A204.1 (cell line): ENCODE data around the gene PPM1G.
"Not testable (repeated sequence)": the region's sequence is repeated elsewhere in the genome, so short reads cannot be mapped to it uniquely, and the experiment has no call there.

Experiments used
- FAIRE-seq: peaks from 2 replicates; lab custom pipeline; 2012; peaks lifted over from hg19 to GRCh38; lab: Jason Lieb, UNC

Gene PPM1G

DNA sequence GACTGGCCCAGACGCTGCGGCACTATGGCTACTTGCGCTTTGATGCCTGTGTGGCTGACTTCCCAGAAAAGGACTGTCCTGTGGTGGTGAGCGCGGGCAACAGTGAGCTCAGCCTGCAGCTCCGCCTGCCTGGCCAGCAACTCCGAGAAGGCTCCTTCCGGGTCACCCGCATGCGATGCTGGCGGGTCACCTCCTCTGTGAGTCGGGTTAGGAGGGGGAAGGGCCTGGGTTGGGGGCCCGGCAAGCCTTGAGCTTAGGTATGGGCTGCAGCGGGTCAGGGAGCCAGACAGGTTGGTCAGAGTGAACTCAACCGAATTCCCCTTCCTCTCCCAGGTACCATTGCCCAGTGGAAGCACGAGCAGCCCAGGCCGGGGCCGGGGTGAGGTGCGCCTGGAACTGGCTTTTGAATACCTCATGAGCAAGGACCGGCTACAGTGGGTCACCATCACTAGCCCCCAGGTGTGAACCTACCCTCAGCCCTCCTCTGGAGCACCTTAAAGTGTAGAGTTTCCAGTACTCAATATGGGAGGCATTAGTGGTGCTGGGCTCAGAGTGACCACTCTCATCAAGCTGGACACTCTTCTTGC, 33.8 kb downstream of the PPM1G start:
- FAIRE-seq = no peak

DNA sequence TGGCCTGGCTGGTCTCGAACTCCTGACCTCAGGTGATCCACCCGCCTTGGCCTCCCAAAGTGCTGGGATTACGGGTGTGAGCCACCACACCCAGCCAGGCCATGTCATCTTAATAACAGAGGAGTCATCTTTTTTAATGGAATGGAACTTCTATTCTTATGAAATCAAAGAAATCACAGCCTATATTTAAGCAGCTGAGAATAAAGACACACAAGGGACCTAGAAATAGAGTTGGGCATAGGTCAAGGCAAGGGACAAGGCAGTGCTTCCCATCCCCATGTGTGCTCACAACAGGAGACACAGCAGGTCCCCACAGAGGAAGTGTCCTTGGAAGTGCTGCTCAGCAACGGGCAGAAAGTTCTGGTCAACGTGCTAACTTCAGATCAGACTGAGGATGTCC, 35.8 kb downstream of the PPM1G start:
- no peak for FAIRE-seq

DNA sequence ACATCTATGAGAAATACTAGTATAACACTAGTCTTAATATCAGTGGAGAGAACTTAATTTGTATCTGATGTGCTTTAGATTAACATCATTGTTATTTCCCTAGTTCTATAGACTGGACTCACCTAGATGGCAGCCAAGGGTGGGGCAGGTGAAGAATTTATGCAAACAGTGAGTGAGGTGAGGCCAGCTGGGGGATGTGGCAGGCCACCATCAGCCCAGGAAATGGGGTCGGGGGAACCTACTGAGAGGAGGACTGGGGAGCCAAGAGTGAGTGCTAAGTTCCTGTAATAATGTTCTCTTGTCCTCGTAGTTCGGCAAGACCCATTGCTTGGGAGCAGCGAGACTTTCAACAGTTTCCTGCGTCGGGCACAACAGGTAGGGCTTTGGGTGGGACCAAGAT, 36.5 kb downstream of the PPM1G start:
- FAIRE-seq = no peak

DNA sequence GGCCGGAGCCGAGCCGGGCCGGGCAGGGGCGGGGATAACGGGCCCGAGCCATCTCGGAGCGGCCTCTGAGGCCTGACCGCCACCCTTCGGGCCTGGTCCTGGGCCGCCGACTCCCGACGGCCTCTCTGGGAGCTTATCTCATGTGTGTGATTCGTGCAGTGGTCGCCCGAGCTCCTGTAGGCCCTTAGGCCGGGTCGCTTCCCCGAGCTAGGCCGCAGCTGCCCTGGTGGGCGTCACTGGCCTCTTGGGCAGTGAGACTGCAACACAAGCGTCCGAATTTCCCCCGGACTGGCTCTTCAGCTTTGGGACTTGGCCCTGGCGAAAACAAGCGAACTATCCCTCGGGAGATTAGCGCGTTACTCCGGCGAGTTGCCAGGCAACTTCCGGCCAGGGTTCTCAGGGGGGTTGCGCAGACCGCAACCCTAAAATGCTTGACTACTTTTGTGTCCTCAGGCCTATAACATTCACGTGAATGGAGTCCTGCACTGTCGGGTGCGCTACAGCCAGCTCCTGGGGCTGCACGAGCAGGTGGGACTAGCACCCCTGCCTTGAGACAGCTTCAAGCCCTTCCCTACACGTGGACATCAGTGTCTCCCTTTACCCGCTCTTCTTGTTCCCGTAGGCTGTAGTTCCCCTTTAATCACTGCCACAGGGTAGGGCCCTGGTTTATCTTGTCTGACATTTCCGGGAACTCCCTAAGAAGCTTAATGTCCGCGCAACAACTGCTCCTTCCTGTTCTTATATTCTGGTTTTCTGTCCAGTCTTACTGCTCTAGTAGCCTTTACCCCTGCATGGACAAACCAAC, 38.4 kb downstream of the PPM1G start:
- FAIRE-seq = no peak

DNA sequence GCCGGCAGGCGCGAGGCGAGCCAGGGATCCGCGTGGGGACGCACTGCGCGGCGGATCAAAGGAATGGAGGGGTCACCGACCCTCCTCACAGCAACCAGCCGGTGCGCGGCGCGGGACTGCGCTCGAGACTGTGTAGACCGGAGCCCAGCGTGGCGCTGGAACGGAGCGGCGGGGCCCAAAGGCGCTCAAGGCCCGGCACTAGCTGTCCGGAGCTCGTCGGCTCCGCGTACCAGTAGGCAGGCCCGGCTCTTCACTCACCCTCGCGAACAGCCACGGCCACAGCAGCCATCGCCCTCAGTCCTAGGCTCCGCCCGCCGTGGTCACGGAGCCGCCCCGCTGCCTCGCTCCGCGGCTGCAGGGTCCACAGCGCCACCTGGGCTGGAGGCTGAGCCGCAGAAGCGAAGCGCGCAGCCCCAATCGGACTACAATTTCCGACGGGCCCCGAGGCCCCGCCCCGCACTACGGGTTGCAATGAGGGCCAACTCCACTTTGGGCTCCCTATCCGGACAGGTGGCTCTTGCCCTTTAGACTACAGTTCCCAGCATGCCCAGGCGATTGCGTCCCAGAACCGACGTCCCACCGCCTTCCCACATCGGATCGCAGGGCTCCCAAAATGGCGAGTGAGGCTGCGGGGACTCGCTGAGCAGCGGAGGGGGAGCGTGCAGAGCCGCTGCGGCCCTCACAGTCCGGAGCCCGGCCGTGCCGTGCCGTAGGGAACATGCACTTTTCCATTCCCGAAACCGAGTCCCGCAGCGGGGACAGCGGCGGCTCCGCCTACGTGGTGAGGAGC, 39.2 kb downstream of the PPM1G start, which contains the start of the genes EIF2B4 and SNX17:
Gene EIF2B4, minus strand, starts transcription at position 313 of the 790 bp plus-strand sequence. Its CDS starts 24 bp downstream, at position 289.
Gene SNX17, plus strand, starts transcription at position 591 of the 790 bp plus-strand sequence. Its CDS starts 128 bp downstream, at position 719.
- peak; percentile 29 for FAIRE-seq

DNA sequence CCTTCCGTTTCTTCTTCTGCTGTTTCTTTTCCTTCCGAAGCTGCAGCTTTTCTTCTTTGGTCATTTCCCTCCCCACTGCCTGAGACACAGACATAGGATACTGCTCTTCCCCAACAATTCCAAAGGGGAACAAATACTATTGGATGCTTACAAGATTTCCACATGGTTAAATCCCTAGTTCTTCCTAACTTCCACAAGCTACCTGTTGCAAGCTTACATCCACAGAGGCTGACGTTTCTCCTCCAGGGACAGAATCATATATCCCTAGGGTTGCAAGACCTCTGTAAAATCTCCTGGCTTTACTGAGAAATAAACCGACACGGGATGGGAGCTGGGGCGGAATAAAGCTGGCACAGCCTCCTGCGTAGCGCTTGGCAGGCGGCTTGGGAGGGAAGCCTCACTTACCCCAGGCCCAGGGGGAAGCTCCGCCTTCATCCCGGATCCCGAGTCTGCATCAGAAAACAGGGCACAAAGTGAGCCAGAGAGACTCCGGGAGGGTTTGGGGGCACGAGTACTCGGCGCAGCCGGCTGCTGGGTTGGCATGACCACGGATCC, 39.8 kb downstream of the PPM1G start:
- no peak for FAIRE-seq

DNA sequence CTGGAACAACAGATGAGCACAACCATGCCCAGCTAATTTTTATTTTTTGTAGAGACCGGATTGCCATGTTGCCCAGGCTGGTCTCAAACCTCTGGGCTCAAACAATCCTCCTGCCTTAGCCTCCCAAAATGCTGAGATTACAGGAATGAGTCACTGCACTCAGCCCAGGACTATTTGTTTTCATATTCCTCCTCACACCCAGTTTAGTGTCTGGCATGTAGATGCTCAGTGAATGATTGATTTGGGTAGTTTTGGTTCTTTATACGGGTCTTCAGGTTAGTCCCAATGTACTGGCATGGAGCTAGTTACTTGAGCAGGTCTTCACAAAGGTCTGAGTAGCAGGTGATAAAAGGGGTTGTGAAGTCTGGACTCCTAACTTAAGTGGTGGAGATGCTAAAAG, 45.5 kb downstream of the PPM1G start:
- no peak for FAIRE-seq

DNA sequence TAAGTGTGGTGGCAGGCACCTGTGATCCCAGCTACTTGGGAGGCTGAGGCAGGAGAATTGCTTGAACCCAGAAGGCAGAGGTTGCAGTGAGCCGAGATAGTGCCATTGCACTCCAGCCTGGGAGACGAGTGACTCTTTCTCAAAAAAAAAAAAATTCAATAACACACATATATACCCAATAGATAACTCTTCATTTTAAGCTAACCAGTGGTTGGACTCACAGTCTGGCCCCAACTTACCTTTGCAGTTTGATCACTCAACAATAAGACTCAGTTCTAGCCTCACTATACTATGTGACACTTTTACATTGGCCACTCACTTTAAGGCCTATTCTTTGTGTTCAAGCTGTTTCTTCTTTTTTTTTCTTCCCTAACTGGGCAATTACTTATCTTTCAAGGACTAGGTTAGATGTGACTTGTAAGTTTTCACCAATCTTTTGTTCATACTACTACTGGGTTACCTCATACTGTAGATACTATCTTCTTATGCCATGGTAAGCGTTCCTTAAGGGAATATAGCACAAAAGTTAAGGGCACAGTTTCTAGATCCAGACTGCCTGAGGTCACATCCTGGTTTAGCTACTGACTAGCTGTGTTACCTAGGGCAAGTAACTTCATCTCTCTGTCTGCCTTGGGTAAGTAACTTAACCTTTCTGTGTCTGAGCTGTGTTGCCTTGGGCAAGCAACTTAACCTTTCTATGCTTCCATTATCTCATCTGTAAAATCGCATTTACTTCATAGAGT, 46.5 kb downstream of the PPM1G start:
- no peak for FAIRE-seq

DNA sequence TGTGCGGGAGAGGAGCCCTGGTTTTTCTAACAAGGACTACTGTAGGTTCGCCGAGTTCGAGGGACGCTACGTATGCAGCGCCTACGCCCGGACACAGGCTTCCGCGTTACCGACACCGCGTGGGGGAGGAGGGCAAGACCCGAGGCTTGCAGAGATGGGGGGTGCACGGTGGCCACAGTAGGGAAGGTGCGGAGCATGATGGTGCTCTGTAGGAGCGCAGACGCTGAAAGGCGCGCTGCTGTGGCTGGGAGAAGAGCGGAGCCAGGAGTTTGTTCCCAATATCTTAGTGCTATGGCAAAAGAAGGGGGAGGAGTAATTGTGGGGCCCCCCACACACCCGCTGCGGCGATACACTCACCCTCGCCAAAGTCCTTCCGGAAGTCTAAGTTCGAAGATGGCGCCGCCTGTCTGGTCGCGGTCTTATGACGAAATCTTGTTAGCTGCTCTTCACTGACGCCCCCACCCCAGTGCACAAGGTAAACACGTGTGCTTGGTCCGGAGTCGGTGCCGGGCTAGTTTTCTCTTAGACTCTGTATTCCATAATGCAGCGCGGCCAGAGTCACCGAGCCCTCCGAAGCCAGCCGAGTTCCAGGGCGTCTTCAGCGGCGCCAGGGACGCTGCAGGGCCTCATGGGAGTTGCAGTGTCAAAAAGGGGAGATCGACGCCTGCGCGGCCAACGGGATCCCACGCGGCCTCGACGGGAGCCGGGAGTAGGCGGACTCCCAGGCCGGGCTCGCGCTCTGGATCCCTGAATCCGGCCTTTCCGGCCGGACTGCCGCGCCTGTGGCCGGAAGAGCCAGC, 52.8 kb downstream of the PPM1G start, which contains the start of gene GTF3C2:
Gene GTF3C2, minus strand, starts transcription at position 383 of the 800 bp plus-strand sequence. CDS start 13,210 bp downstream, outside the sequence.
- peak; percentile 86 for FAIRE-seq

DNA sequence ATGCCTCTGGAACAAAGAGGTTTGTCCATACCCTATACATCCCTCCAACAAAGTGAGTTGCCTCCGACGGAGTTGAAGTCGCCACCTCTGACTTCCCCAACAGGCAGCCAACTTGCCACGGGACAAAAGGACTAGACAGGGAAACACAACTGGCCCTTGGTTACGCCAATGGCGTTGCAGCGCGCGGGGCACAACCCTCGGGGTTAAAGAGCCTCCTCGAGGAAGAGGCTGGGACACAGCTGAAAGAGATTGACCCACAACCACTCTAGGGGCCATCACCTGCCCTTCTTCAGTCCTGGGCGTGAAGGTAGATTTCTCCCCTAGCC, 53.4 kb downstream of the PPM1G start:
- FAIRE-seq = no peak

DNA sequence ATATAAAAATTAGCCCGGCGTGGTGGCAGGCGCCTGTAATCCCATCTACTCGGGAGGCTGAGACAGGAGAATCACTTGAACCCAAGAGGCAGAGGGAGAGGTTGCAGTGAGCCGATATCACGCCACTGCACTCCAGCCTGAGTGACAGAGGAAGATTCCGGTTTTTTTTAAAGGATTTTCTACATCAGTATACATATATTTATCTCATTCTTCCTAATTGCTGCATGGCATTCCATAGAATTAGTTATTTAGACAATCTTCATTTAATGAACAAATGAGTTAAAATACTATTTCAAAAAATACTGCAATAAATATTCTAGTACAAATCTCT, 54.8 kb downstream of the PPM1G start:
- no peak for FAIRE-seq

DNA sequence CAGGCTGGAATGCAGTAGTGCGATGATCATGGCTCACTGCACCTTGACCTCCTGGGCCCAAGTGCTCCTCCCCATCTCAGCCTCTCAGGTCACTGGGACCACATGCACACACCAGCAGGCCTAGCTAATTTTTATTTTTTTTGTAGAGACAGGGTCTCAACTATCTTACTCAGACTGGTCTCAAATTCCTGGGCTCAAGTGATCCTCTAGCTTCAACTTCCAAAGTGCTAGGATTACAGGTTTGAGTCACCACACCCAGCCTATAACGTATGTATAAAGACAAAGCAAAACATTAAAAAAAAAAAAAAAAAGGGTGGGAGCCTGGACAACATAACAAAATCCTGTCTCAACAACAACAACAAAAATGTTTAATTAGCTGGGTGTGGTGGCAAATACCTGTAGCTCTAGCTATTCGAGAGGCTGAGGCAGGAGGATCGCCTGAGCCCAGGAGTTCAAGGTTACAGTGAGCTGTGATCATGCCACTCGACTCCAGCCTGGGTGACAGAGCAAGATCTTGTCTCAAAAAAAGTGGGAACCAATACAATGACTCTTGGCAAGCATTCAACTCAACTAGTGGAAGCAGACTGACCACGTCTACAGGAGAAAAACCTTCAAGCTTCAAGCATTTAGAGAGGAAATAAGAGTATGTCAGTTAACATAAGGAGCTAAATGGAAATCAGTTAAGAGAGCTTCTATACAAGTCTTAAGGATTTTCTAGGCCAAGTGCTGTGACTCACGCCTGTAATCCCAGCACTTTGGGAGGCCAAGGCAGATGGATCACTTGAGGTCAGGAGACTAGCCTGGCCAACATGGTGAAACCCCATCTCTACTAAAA, 55.4 kb downstream of the PPM1G start:
- FAIRE-seq = no peak

DNA sequence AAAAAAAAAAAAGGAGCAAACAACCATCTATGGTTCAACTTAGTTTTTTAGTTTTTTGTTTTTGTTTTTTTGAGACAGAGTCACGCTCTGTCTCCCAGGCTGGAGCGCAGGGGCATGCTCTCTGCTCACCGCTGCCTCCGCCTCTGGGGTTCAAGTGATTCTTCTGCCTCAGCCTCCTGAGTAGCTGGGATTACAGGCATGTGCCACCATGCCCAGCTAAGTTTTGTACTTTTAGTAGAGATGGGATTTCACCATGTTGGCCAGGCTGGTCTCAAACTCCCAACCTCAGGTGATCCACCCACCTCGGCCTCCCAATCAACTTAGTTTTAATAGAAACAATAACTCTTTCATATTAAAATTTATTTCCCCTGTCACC, 56.0 kb downstream of the PPM1G start:
- FAIRE-seq = not testable (repeated sequence)

DNA sequence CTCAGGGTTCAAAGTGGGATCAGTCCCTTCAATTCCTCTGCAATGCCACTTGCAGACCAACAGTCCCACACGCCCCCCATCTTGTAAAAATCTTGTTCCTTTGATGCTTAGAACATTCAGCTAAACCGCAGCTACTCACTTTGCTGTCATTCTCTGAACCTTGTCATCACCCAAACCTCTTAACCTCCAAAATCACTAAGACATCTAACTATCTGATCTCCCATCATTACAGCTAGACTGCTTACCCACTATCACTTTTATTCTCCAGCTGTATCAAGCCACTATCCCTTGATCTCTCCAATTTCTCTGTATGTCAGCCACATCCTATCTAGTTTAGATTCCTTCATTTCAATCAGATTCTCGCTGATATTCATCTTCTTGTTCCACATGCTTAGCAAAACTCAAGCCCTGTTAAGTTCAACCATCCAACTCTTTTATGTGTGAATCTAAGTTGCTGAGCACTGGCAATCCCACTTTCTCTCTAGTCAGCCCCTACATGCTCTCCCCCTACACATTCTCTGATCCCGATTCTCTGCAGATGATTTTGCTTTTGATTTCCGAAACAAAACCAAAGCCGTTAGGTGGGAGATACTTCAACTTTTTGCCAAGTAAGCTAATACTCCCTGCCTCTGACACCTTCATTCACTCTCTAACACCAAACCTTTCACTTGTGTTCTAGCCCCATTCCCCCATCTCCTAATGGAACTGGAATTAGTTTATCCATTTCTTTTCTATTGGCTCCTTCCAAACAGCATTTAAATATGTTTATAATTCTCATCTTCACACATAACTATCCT, 57.4 kb downstream of the PPM1G start:
- no peak for FAIRE-seq

DNA sequence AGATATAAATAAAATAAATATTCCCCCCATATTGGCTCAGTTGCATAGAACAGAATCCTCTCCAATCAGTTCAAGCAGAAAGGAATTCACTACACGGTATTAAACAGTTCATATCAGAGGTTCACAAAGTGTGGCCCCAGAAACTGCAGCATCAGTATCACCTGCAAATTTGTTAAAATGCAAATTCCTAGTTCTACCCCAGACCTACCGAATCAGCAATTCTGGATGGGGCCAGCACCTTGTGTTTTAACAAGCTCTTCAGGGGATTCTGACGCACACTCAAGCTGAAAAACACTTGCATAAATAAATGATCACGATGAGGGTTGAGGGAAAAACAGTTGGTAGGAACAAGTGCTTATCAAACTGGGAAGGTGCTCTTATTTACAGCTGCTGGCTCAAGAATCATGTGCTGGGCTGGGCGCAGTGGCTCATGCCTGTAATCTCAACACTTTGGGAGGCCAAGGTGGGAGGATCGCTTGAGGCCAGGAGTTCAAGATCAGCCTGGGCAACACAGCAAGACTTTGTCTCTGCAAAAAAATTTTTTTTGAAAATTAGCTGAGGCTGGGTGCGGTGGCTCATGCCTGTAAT, 59.2 kb downstream of the PPM1G start:
- FAIRE-seq = no peak

DNA sequence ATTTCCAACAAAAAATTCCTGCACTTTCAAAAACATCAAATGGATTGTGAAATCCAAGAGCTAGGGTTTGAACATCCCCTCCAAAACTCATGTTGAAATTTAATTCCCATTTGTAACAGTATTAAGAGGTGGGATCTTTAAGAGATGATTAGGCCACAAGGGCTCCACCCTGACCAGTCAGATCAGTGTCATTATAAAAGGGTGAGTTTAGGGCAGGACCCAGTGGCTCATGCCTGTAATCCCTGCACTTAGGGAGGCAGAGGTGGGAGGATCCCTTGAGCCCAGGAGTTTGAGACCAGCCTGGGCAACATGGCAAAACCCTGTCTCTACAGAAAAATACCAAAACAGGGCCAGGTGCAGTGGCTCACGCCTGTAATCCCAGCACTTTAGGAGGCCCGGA, 61.8 kb downstream of the PPM1G start:
- FAIRE-seq = no peak

DNA sequence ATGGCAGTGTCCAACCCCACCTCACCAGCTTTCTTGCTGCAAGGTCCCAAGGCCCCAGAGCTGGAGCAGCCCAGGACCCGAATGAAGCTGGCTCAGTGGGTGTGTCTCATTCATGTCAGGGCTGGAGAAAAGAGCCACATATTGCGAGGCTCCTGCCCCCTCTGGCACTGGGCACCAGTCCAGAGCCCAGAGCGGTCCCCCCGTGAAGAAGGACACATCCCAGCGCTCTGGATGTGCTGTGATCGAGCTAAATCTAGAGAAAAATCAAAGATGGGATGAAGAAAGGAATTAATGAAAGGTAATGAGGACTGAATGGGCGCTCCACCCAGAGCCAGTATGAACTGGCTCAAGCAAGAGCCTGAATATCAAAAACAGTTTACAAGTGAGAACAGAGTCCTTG, 73.2 kb downstream of the PPM1G start:
- no peak for FAIRE-seq

DNA sequence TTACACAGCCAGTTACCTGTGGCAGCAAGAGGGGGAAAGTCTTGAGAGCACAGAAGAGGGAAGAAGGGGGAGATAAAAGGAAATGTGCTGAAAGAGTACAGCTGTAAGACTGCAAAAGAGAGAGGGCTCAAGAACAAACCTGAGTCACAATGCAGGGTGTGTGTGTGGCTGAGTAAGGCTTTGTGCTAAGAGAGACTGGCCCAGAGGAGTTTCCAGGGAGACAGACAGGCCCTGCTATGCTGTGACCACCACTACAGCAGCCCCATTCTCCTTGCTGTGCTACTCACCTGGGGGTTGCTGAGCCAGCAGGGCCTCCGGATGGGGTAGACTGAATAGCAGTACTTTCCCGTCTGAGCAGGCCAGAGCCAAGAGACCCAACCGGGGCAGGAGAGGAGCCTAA, 74.1 kb downstream of the PPM1G start:
- no peak for FAIRE-seq
